Muscle of leg (tissue), 11 donors: ENCODE results near the gene MEN1. TPM values are rescaled to one million over a fixed set of nuclear protein-coding genes. Genes with fewer than 3 reads are reported as not detected.

ENCODE experiments used
- DNase-seq: peaks from one replicate; pipeline ENCODE4 v3.0.0; 2013
- H3K27ac ChIP-seq: one replicate; pipeline ENCODE4 v1.5.1; 2013; ENCODE audit warnings: mild to moderate bottlenecking, low read length, control low read depth
- H3K27me3 ChIP-seq: one replicate; pipeline ENCODE4 v1.6.1; 2013; ENCODE audit warnings: low read length; ENCODE audit not compliant: control insufficient read depth, insufficient read depth
- H3K36me3 ChIP-seq: one replicate; pipeline ENCODE4 v1.6.1; 2013; ENCODE audit warnings: low read length; ENCODE audit not compliant: control insufficient read depth, insufficient read depth
- H3K4me1 ChIP-seq: one replicate; pipeline ENCODE4 v1.6.1; 2013; ENCODE audit warnings: low read length; ENCODE audit not compliant: control insufficient read depth, insufficient read depth
- H3K4me3 ChIP-seq: one replicate; pipeline ENCODE4 v1.5.1; 2013; ENCODE audit warnings: low read length, control low read depth
- H3K9me3 ChIP-seq: replicated peaks from 2 replicates; pipeline ENCODE4 v1.6.1; 2013; ENCODE audit warnings: low read depth, low read length; ENCODE audit not compliant: control insufficient read depth
- WGBS: methylation state at CpG from one replicate; pipeline ENCODE4 v1.1.5; 2013; ENCODE audit warnings: missing lambda C conversion rate; ENCODE audit not compliant: insufficient coverage; 5-methylcytosine and 5-hydroxymethylcytosine counted together
- polyA plus RNA-seq, 8 donors: library from polyadenylated mRNA; unstranded; fragments of 120-200 nt; gene quantifications; one replicate each; pipeline versions ENCODE4 v1.2.1 to v1.2.3, GENCODE V29; 2013; ENCODE audit warnings: inconsistent platforms in 1 of 8, low replicate concordance in 1 of 8; ENCODE audit not compliant: insufficient read length in 8 of 8, insufficient read depth in 1 of 8
- total RNA-seq: library from RNA; stranded (reverse); fragments of 120-200 nt; gene quantifications from one replicate; pipeline ENCODE4 v1.2.4, GENCODE V29; 2013

MEN1 gene
- total and polyA plus RNA-seq, 9 donors = 7.5 to 28.1 (median 22.1) TPM

- DNase-seq = no peak
- Histone ChIP-seq H3K9me3 (no peaks in the 10 kb centered on the region), H3K4me1 (peaks cover 37% of the 10 kb centered on the region), H3K4me3 (no peak overlapping the region), H3K27ac (no peak overlapping the region), H3K36me3 (peaks cover 27% of the 10 kb centered on the region), H3K27me3 (no peaks in the 10 kb centered on the region)
- 81% methylated on average over 23 of the region's 26 CpGs for WGBS
Observed at GRCh38 chr11:64800303-64801157, 9.8 kb downstream of the MEN1 start.

- no peaks in the 10 kb centered on the region for H3K27me3 ChIP-seq
- DNase-seq = no peak
- H3K36me3 ChIP-seq = peaks cover 20% of the 10 kb centered on the region
- no peak overlapping the region for H3K27ac ChIP-seq
- 25% methylated on average over 2 of the region's 14 CpGs for WGBS
- H3K4me3 ChIP-seq = no peak overlapping the region
- H3K4me1 ChIP-seq = peaks cover 37% of the 10 kb centered on the region
- H3K9me3 ChIP-seq = no peaks in the 10 kb centered on the region
Observed at GRCh38 chr11:64799623-64800302, 10.6 kb downstream of the MEN1 start.

- no peak overlapping the region for H3K27ac ChIP-seq
- no peaks in the 10 kb centered on the region for H3K9me3 ChIP-seq
- peaks cover 34% of the 10 kb centered on the region for H3K4me1 ChIP-seq
- H3K36me3 ChIP-seq = peaks cover 16% of the 10 kb centered on the region
- H3K27me3 ChIP-seq = no peaks in the 10 kb centered on the region
- DNase-seq = no peak
- no peak overlapping the region for H3K4me3 ChIP-seq
- 56% methylated on average over 3 of the region's 7 CpGs for WGBS
Observed at GRCh38 chr11:64799256-64799622, 11.1 kb downstream of the MEN1 start.

- Histone ChIP-seq H3K4me3 (no peak overlapping the region), H3K27me3 (no peaks in the 10 kb centered on the region), H3K36me3 (peaks cover 15% of the 10 kb centered on the region), H3K4me1 (peaks cover 28% of the 10 kb centered on the region), H3K9me3 (no peaks in the 10 kb centered on the region), H3K27ac (no peak overlapping the region)
- WGBS = 92% methylated on average over 7 of the region's 19 CpGs
- DNase-seq = no peak
Observed at GRCh38 chr11:64796757-64797541, 13.4 kb downstream of the MEN1 start.

- Histone ChIP-seq H3K4me1 (peaks cover 21% of the 10 kb centered on the region), H3K27me3 (no peaks in the 10 kb centered on the region), H3K36me3 (peaks cover 17% of the 10 kb centered on the region), H3K27ac (no peak overlapping the region), H3K9me3 (no peaks in the 10 kb centered on the region), H3K4me3 (no peak overlapping the region)
- WGBS = 65% methylated on average over 11 of the region's 19 CpGs
- DNase-seq = no peak
Observed at GRCh38 chr11:64796047-64796756, 14.1 kb downstream of the MEN1 start.

- Histone ChIP-seq H3K4me3 (no peak overlapping the region), H3K27me3 (no peaks in the 10 kb centered on the region), H3K4me1 (peaks cover 11% of the 10 kb centered on the region), H3K9me3 (no peaks in the 10 kb centered on the region), H3K27ac (peak overlapping the region; percentile 3), H3K36me3 (peaks cover 22% of the 10 kb centered on the region)
- 89% methylated on average over 10 of the region's 10 CpGs for WGBS
- no peak for DNase-seq
Observed at GRCh38 chr11:64794526-64794925, 15.8 kb downstream of the MEN1 start.

- Histone ChIP-seq H3K4me3 (no peak overlapping the region), H3K4me1 (peaks cover 11% of the 10 kb centered on the region), H3K27ac (peak overlapping the region; percentile 89), H3K9me3 (no peaks in the 10 kb centered on the region), H3K36me3 (peaks cover 29% of the 10 kb centered on the region), H3K27me3 (no peaks in the 10 kb centered on the region)
- peak; percentile 80 for DNase-seq
- WGBS = 42% methylated on average over 7 of the region's 11 CpGs
Observed at GRCh38 chr11:64793271-64794160, 16.8 kb downstream of the MEN1 start.

- H3K4me3 ChIP-seq = no peak overlapping the region
- no peaks in the 10 kb centered on the region for H3K27me3 ChIP-seq
- peaks cover 17% of the 10 kb centered on the region for H3K4me1 ChIP-seq
- peaks cover 29% of the 10 kb centered on the region for H3K36me3 ChIP-seq
- 100% methylated on average over 2 of the region's 4 CpGs for WGBS
- H3K27ac ChIP-seq = peak overlapping the region; percentile 7
- no peaks in the 10 kb centered on the region for H3K9me3 ChIP-seq
- DNase-seq = no peak
Observed at GRCh38 chr11:64792482-64792881, 17.9 kb downstream of the MEN1 start.

GRCh38 chr11:64791781-64792291, 18.5 kb downstream of the MEN1 start:
- WGBS = 77% methylated on average over 7 of the region's 14 CpGs
- Histone ChIP-seq H3K9me3 (no peaks in the 10 kb centered on the region), H3K4me3 (no peak overlapping the region), H3K27ac (no peak overlapping the region), H3K27me3 (no peaks in the 10 kb centered on the region), H3K4me1 (peaks cover 18% of the 10 kb centered on the region), H3K36me3 (peaks cover 23% of the 10 kb centered on the region)
- no peak for DNase-seq
